B cell (primary cell): Measurements from ENCODE around the gene CYP2S1. TPM values are rescaled to one million over a fixed set of nuclear protein-coding genes. Genes with fewer than 3 reads are reported as not detected.
"Not testable (repeated sequence)": the region's sequence is repeated elsewhere in the genome, so short reads cannot be mapped to it uniquely, and the experiment has no call there.

Experiments
- ATAC-seq: fragments of 200-7000 bp; cut with Tn5 transposase; one replicate; pipeline ENCODE4 v1.10.0; 2021; ENCODE audit warnings: low read depth, mild to moderate bottlenecking, moderate number of reproducible peaks, moderate library complexity
- CTCF ChIA-PET: fragments of 350-600 bp; sonication (Branson Sonifier 250); formaldehyde crosslinking; loops from one replicate; lab custom pipeline; 2021; ENCODE audit warnings: antibody characterized with exemption, inconsistent platforms; lab: Charles Lee
- POLR2A ChIA-PET: fragments of 350-600 bp; sonication (Branson Sonifier 250); formaldehyde crosslinking; loops from one replicate; lab custom pipeline; 2021; ENCODE audit warnings: antibody characterized with exemption; lab: Charles Lee
- DNase-seq: peaks from one replicate; pipeline ENCODE4 v3.0.0; 2013
- H2AFZ ChIP-seq: 2 replicates; pipeline ENCODE4 v1.6.1; 2012; ENCODE audit warnings: mild to moderate bottlenecking, low read depth, low read length; ENCODE audit not compliant: insufficient read depth, poor library complexity, severe bottlenecking
- H3K27ac ChIP-seq, 2 donors: 1 replicate in 1 of 2; 2 replicates in 1 of 2; pipeline ENCODE4 v1.5.1; 2012 to 2013; ENCODE audit warnings: low read length in 2 of 2, mild to moderate bottlenecking in 2 of 2, moderate library complexity in 1 of 2
- H3K27me3 ChIP-seq, 4 experiments: fragments of 200-600 bp in 1 of 4; sonication (generic) in 1 of 4; replicated peaks in 1 of 4; 1 replicate in 2 of 4; 2 replicates in 2 of 4; pipeline versions ENCODE4 v1.6.1 to v1.7.0; 2013 to 2016; ENCODE audit warnings: low read length in 3 of 4, mild to moderate bottlenecking in 2 of 4, mixed read lengths in 1 of 4, moderate library complexity in 1 of 4; ENCODE audit not compliant: insufficient read depth in 4 of 4, control insufficient read depth in 3 of 4; ENCODE audit errors: control extremely low read depth in 1 of 4
- H3K36me3 ChIP-seq, 2 experiments: replicated peaks in 1 of 2; 1 replicate in 1 of 2; 2 replicates in 1 of 2; pipeline versions ENCODE4 v1.6.1 to v1.7.1; 2013; ENCODE audit warnings: low read length in 1 of 2; ENCODE audit not compliant: insufficient read depth in 2 of 2, control insufficient read depth in 1 of 2; ENCODE audit errors: control extremely low read depth in 1 of 2, extremely low read depth in 1 of 2
- H3K4me1 ChIP-seq, 2 donors: fragments of 200-600 bp in 1 of 2; sonication (generic) in 1 of 2; 1 replicate in 1 of 2; 2 replicates in 1 of 2; pipeline versions ENCODE4 v1.5.1 to v1.6.1; 2013 to 2017; ENCODE audit warnings: low read length in 2 of 2; ENCODE audit not compliant: control insufficient read depth in 2 of 2, insufficient read depth in 2 of 2
- H3K4me2 ChIP-seq: replicated peaks from 2 replicates; pipeline ENCODE3; 2012; ENCODE audit warnings: mild to moderate bottlenecking, low read depth, low read length; ENCODE audit not compliant: poor library complexity, severe bottlenecking
- H3K4me3 ChIP-seq, 5 experiments: fragments of 200-600 bp in 1 of 5; sonication (generic) in 1 of 5; 1 replicate in 3 of 5; 2 replicates in 2 of 5; pipeline versions ENCODE4 v1.5.1 to v1.7.0; 2011 to 2016; ENCODE audit warnings: low read length in 4 of 5, mild to moderate bottlenecking in 4 of 5, low read depth in 2 of 5, control low read depth in 1 of 5, moderate library complexity in 1 of 5; ENCODE audit not compliant: insufficient read depth in 1 of 5; ENCODE audit errors: control extremely low read depth in 1 of 5, extremely low read depth in 1 of 5
- H3K79me2 ChIP-seq: fragments of 200-600 bp; sonication (generic); one replicate; pipeline ENCODE4 v1.6.0; 2016; ENCODE audit warnings: low read length; ENCODE audit not compliant: control insufficient read depth, insufficient read depth
- H3K9ac ChIP-seq: fragments of 200-600 bp; sonication (generic); 2 replicates; pipeline ENCODE4 v1.6.1; 2017; ENCODE audit warnings: mild to moderate bottlenecking, low read length, moderate library complexity
- H3K9me3 ChIP-seq, 3 donors: one replicate each; pipeline versions ENCODE4 v1.6.1 to v1.7.1; 2013; ENCODE audit warnings: low read length in 2 of 3; ENCODE audit not compliant: control insufficient read depth in 2 of 3, insufficient read depth in 1 of 3; ENCODE audit errors: control extremely low read depth in 1 of 3
- H4K20me1 ChIP-seq: 2 replicates; pipeline ENCODE4 v1.6.0; 2012; ENCODE audit warnings: mild to moderate bottlenecking, low read length; ENCODE audit not compliant: insufficient read depth, control insufficient read depth, poor library complexity, severe bottlenecking
- H3K27ac Mint-ChIP-seq: one replicate; pipeline ENCODE4 v1.8.0; 2021; ENCODE audit warnings: mixed read lengths
- H3K27me3 Mint-ChIP-seq: one replicate; pipeline ENCODE4 v1.8.0; 2021; ENCODE audit warnings: mixed read lengths
- H3K4me1 Mint-ChIP-seq: one replicate; pipeline ENCODE4 v1.8.0; 2021; ENCODE audit warnings: mixed read lengths
- H3K4me3 Mint-ChIP-seq: one replicate; pipeline ENCODE4 v1.8.0; 2021; ENCODE audit warnings: mixed read lengths
- H3K9me3 Mint-ChIP-seq: one replicate; pipeline ENCODE4 v1.8.0; 2022; ENCODE audit warnings: mixed read lengths; ENCODE audit not compliant: insufficient read depth
- CTCF ChIP-seq: fragments of 200-600 bp; IDR thresholded peaks from one replicate; pipeline ENCODE4 v1.8.0; 2022; ENCODE audit warnings: antibody characterized with exemption, mild to moderate bottlenecking
- EZH2 ChIP-seq: IDR thresholded peaks from 2 replicates; pipeline ENCODE4 v1.6.1; 2012; ENCODE audit warnings: borderline replicate concordance, low read depth, mild to moderate bottlenecking, moderate library complexity, low read length; ENCODE audit not compliant: insufficient read depth, poor library complexity, severe bottlenecking
- WGBS: methylation state at CpG from one replicate; pipeline ENCODE4 v1.1.5; 2013; ENCODE audit warnings: missing lambda C conversion rate; ENCODE audit not compliant: insufficient coverage; 5-methylcytosine and 5-hydroxymethylcytosine counted together
- intact Hi-C: fragments of 100-400 bp; cut with micrococcal nuclease; formaldehyde crosslinking; loops from one replicate; pipeline ENCODE4 v1.10.0; 2022
- polyA plus RNA-seq: library from polyadenylated mRNA; depleted of rRNA; stranded (reverse); fragments of >200 nt; gene quantifications from 2 replicates; pipeline ENCODE4 v1.2.3, GENCODE V29; 2012
- total RNA-seq, 2 donors: library from RNA; stranded (reverse); fragments of 120-200 nt in 1 of 2; gene quantifications; 1 replicate in 1 of 2; 2 replicates in 1 of 2; pipeline versions ENCODE4 v1.2.3 to v1.2.4, GENCODE V29; 2013 to 2022

The CYP2S1 gene
- total and polyA plus RNA-seq, 2 donors (not counting 1 experiment from before 2014, with no cell fraction given) = 0.09 TPM; not detected in 1

GRCh38 chr19:41228486-41228885, 35.5 kb downstream of the CYP2S1 start:
- H4K20me1 ChIP-seq = no peaks in the 10 kb centered on the region
- ATAC-seq = no peak
- 100% methylated on average over 1 of the region's 3 CpGs for WGBS
- ChIA-PET POLR2A (no interaction called here), CTCF (no interaction called here)
- H3K9me3 Mint-ChIP-seq = no peaks in the 10 kb centered on the region
- TF ChIP-seq EZH2 (no peak), CTCF (no peak)
- H3K36me3 ChIP-seq = no peaks in the 10 kb centered on the region
- no peak overlapping the region for H2AFZ ChIP-seq
- H3K27me3 ChIP-seq = peaks cover 0 to 46% (median 22%) of the 10 kb centered on the region in 4 experiments
- intact Hi-C loops = no loop called here
- H3K4me3 ChIP-seq = no peak overlapping the region
- H3K79me2 ChIP-seq = no peaks in the 10 kb centered on the region
- DNase-seq = no peak
- H3K27ac ChIP-seq = no peak overlapping the region
- no peak overlapping the region for H3K27ac Mint-ChIP-seq
- peaks cover 45% of the 10 kb centered on the region for H3K27me3 Mint-ChIP-seq
- H3K4me2 ChIP-seq = no peak overlapping the region
- H3K4me3 Mint-ChIP-seq = no peak overlapping the region
- H3K9ac ChIP-seq = no peak overlapping the region
- H3K4me1 Mint-ChIP-seq = peaks cover 10% of the 10 kb centered on the region
- peaks cover 0 to 4% (median 0%) of the 10 kb centered on the region in 3 donors for H3K9me3 ChIP-seq
- peaks cover 8 to 15% of the 10 kb centered on the region in 2 donors for H3K4me1 ChIP-seq

- H3K79me2 ChIP-seq, DNase-seq, H3K27ac Mint-ChIP-seq, CTCF ChIA-PET, H3K9me3 ChIP-seq, H3K4me2 ChIP-seq, H3K4me3 ChIP-seq, intact Hi-C loops, H3K27ac ChIP-seq, H3K9ac ChIP-seq, H3K4me3 Mint-ChIP-seq, H4K20me1 ChIP-seq, H2AFZ ChIP-seq, POLR2A ChIA-PET, H3K9me3 Mint-ChIP-seq, ATAC-seq, H3K36me3 ChIP-seq: not testable (repeated sequence)
- H3K4me1 ChIP-seq = peaks cover 8 to 15% of the 10 kb centered on the region in 2 donors
- peaks cover 36% of the 10 kb centered on the region for H3K27me3 Mint-ChIP-seq
- peaks cover 0 to 46% (median 22%) of the 10 kb centered on the region in 4 experiments for H3K27me3 ChIP-seq
- WGBS = 93% methylated on average over 5 of the region's 5 CpGs
- peaks cover 10% of the 10 kb centered on the region for H3K4me1 Mint-ChIP-seq
These were observed 36.3 kb downstream of the CYP2S1 start for GRCh38 chr19:41229338-41229737.
